GM19468 (cell line): ENCODE data around the gene KIRREL1.

Source experiments
- ATAC-seq: cut with Tn5 transposase; IDR thresholded peaks from one replicate; pipeline ENCODE4 v1.9.1; 2021; ENCODE audit warnings: mild to moderate bottlenecking, moderate library complexity, moderate number of reproducible peaks; ENCODE audit not compliant: unreplicated experiment; ENCODE audit errors: extremely low read depth

KIRREL1 gene

DNA sequence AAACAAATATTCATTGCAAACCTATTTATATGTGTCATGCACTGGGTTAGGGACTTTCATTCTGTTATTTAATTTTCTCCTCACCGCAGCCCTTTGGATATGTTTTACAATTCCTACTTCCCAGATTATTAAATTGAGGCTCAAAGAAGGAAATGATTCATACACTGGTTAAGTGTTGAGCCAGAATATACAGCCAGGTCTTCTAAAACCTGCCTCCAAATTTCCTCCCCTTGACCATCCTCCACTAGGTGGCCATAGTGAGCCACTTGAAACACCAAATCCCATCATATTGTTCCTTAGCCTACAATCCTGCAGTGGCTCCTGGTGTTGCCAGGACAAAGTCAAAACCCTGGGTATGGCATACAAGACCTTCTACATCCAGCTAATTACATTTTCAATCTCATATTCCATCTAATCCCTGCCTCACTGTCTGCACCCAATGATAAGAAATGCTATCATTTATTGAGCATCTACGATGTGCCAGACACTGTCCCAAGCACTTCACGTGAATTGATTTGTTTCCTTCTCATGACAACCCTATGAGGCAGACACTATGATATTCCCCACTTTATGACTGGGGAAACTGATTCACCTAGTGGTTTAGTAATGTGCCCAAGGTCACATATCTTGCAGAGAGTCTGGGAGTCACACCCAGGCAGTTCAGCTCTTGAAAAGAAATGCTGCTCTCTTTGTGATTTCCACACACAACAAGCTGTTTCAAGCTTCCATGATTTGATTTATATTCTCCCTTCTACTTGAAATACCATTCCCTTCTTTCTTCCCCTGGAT lies 23.6 kb upstream of the KIRREL1 start:
- ATAC-seq: no peak

GRCh38 chr1:157971769-157972168 lies 21.7 kb upstream of the KIRREL1 start:
- ATAC-seq: no peak

GRCh38 chr1:157975228-157975950 lies 18.1 kb upstream of the KIRREL1 start:
- ATAC-seq: no peak

GRCh38 chr1:157976888-157977287 lies 16.6 kb upstream of the KIRREL1 start:
- no peak for ATAC-seq

- ATAC-seq: no peak
Observed at GRCh38 chr1:157978586-157979403, 14.7 kb upstream of the KIRREL1 start.

- no peak for ATAC-seq
Observed at GRCh38 chr1:157982136-157982535, 11.3 kb upstream of the KIRREL1 start.

- ATAC-seq: no peak
Observed at GRCh38 chr1:157983787-157984186, 9.7 kb upstream of the KIRREL1 start.

- no peak for ATAC-seq
Observed at GRCh38 chr1:157984469-157984868, 9.0 kb upstream of the KIRREL1 start.

GRCh38 chr1:157985473-157985872 lies 8.0 kb upstream of the KIRREL1 start:
- ATAC-seq: no peak

- no peak for ATAC-seq
Observed at GRCh38 chr1:157988002-157988401, 5.4 kb upstream of the KIRREL1 start.

GRCh38 chr1:157992031-157992832 lies 1.2 kb upstream of the KIRREL1 start:
- no peak for ATAC-seq

DNA sequence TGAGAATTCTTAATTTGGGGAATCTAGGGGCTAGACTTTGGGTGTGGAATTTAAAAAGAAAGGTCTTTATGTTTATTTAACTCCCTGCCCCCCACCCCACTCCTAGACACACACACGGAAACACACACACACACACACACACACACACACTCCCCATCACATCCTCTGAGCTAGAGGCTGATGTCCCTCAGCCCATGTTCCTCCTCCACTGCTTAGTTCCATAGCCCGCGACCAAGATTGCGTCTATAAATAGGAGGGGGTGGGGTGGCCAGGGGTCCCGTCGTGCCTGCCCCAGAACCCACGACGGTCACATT lies 655 bp upstream of the KIRREL1 start:
- ATAC-seq: no peak

DNA sequence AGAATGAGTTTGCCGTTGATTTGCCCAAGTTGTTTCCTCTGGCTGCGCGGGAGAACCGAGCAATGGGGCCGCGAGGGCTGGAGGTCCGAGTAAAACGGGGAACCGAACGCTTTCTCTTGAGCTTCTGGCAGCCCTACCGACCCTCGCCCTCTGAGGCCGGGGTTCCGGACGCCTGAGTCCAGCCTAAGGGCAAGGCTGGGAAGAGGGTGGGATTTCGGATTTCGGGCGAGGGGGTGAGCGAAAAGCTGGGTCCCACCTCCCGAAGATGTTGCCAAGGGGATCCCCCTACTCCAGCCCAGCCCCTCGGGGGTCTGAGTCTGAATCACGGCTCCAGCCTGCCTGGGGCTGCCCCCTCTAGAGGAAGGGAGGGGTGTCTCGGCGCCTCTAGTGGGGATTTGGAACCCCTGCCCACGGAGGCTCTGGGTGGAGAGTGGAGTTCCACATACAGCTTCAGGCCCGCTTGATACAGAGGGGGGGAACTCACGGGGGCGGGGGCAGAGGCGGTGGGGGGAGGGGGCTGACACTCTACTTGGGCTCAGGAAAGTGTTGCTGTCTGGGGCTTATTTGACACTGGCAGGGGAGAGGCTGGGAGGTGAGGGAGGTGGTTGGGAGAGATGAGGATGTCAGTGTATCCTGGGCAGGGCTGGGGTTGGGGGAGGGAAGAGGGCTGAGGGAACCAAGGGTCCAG lies 617 bp downstream of the KIRREL1 start:
- ATAC-seq: no peak

DNA sequence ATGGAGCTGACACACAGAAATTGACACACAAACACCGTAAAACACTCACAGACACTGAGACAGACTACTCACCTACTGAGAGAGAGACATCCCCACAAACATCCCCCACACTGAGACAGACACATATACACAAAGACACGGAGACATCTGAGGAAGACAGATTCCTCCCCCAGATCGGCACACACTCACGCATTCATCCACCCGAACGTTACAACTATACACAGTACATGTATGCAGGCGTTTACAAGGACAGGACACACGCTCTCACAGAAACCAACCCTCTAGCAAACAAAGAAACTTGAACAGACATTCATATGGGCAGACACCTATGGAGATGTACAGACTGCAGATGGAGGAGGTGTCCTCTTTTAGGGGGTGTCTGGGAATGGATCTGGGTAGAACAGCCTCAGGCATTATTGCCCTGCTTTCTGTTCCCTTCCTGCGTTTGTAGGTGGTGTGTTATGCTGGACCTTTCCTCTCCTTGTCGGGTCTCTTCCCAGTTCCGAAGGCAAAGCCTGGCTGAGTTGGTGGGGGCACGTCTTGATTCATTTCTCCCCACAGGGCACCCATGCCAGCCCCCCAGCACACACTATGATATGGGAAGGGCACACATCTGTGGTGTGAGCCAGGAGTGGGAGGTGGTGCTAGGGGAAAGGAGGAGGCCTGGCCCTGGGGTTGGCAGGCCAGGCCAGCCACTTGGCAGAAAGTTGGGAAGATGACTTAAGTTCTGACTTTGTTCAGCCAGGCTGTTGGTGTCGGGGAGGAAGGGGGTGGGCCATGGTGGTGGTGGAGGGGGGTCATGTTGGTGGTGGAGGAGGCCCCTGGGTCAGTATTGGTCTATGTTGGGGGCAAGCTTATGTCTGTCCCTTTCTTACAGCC lies 1.5 kb downstream of the KIRREL1 start:
- ATAC-seq: no peak

- ATAC-seq: no peak
Observed at GRCh38 chr1:157995583-157996169, 2.2 kb downstream of the KIRREL1 start.

DNA sequence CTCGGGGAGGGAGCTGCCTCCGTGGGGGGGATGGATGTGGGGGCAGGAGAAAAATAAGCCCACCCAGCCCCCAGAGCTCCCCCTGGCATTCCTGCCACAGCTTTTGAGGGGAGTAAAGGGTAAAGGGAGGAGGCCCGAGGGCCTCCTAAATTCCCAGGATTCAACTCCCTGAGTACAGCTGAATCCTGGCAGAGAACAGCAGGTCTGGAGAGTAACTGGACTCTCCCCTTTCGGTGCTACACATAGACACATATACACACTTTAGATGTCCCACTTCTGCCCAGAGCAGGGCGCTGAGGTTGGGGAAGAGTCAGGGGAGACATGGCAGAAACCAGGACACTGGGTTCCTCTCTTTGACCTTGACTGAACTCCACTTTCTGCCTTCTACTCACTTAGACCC lies 3.0 kb downstream of the KIRREL1 start:
- ATAC-seq: no peak

GRCh38 chr1:158000507-158000906 lies 7.1 kb downstream of the KIRREL1 start:
- no peak for ATAC-seq

DNA sequence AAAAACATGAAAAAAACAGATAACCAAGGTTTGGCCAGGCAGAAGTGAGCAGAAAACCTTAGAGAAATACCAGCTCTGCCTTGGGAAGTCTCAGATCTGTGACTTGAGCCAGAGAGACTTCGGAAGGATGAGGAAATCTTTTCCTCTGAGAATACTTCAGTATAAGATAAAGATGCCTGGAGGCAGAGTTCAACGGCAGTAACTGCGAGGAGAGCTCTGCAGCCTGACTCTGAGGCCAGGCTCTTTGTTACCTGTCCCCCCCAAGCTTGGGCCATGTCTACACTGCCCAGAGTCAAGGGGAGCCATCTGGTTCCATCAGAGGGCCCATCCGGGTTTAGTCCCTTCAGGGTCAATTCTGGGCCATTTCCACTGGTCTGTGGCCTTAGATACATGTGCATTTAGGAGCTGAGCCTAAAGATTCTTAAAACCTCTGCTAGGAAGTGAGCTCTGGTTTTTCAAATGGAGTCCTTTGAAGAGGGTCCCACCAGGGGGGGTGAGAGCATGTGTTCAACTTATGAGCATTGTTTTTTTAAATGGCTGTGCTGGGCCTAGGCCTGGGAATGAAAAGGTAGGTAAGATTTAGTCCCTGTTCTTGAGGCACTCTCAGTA lies 8.7 kb downstream of the KIRREL1 start:
- no peak for ATAC-seq
